ENCODE data around the gene RASSF3. TPM values are rescaled to one million over a fixed set of nuclear protein-coding genes. Genes with fewer than 3 reads are reported as not detected.
A peak's percentile ranks its signal among the peaks of the same experiment; 100 is the strongest.

RASSF3 gene, protein sequence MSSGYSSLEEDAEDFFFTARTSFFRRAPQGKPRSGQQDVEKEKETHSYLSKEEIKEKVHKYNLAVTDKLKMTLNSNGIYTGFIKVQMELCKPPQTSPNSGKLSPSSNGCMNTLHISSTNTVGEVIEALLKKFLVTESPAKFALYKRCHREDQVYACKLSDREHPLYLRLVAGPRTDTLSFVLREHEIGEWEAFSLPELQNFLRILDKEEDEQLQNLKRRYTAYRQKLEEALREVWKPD
- 25.3 and 27.2 TPM in 2 replicates for total RNA-seq (2014; rRNA removed; shearing (Covaris generic))

- peak; percentile 83 to 88 for DNase-seq
- Histone ChIP-seq H3K4me3 (peak within 1 kb of the TSS; percentile 95), H3K27me3 (no peaks in the 10 kb centered on the region), H3K9me3 (replicated peaks) (no peaks in the 10 kb centered on the region), H3K27ac (peak within 1 kb of the TSS; percentile 98), H3K36me3 (no peaks in the 10 kb centered on the region), H3K4me1 (no peaks in the 10 kb centered on the region)
Observed at GRCh38 chr12:64610079-64610659, at the start of gene RASSF3. RASSF3 (plus strand) TSS chr12:64610495; CDS start chr12:64610633, 138 bp downstream.

- no peaks in the 10 kb centered on the region for H3K9me3 ChIP-seq (replicated peaks)
- peak overlapping the region; percentile 20 for H3K4me3 ChIP-seq
- H3K27ac ChIP-seq: peak overlapping the region; percentile 65
- no peaks in the 10 kb centered on the region for H3K36me3 ChIP-seq
- DNase-seq: peak in 1 of 2 experiments; percentile 22
- H3K4me1 ChIP-seq: peaks cover 23% of the 10 kb centered on the region
- no peaks in the 10 kb centered on the region for H3K27me3 ChIP-seq
Observed at GRCh38 chr12:64561302-64562136, 48.8 kb upstream of the RASSF3 start.

DNA sequence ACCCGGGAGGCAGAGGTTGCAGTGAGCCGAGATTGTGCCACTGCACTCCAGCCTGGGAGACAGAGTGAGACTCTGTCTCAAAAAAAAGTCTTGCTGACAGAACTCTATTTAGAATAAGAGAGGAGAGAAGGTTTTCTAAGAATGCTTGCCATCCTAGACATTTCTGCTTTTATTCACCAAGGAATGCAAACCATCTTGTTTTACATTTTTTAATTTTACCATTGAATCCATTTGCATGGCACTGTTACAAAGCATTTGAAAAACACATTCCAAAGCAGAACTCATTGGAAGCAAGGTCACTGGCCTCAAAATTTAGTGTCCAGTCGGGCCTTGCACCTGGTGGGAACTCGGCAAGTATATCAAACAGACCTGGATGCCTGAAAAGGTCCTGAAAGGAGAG lies 44.2 kb upstream of the RASSF3 start:
- DNase-seq: no peak
- H3K4me3 ChIP-seq: peak overlapping the region; percentile 0; the same call in 1 of the 2 replicates
- H3K27ac ChIP-seq: peak overlapping the region; percentile 70
- no peaks in the 10 kb centered on the region for H3K27me3 ChIP-seq
- no peaks in the 10 kb centered on the region for H3K36me3 ChIP-seq
- H3K4me1 ChIP-seq: peaks cover 45% of the 10 kb centered on the region
- H3K9me3 ChIP-seq (replicated peaks): no peaks in the 10 kb centered on the region

- peak; percentile 89 to 94 for DNase-seq
- H3K36me3 ChIP-seq: no peaks in the 10 kb centered on the region
- no peaks in the 10 kb centered on the region for H3K27me3 ChIP-seq
- H3K9me3 ChIP-seq (replicated peaks): no peaks in the 10 kb centered on the region
- H3K4me1 ChIP-seq: peaks cover 39% of the 10 kb centered on the region
- peak overlapping the region; percentile 70 for H3K27ac ChIP-seq
- 0 out of 2 replicates have a peak overlapping the region, but pooled peaks have one; percentile 0 for H3K4me3 ChIP-seq
Observed at GRCh38 chr12:64566831-64567517, 43.3 kb upstream of the RASSF3 start.

DNA sequence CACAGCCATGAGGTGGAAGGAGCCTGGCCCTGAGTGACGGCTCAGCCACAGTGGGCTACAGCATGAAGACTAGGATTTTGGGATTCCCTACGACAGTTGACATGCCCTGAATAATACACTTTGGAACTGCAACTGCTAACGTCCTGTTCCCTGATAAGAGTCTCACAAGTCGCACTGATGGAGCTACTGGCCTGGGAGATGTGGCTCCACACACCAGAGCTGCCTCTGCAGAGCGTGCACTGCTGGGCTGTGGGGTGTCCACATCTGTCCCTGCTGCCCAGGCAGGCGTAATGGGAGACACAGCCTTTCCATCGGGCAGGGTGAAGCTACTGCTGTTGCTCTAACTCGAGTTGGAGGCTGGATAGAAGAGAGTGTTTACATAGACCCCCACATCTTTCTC lies 42.7 kb upstream of the RASSF3 start:
- peak in 1 of 2 experiments; percentile 43 for DNase-seq
- Histone ChIP-seq H3K36me3 (no peaks in the 10 kb centered on the region), H3K9me3 (replicated peaks) (no peaks in the 10 kb centered on the region), H3K4me1 (peaks cover 39% of the 10 kb centered on the region), H3K27me3 (no peaks in the 10 kb centered on the region), H3K27ac (peak overlapping the region; percentile 70), H3K4me3 (no peak overlapping the region)

GRCh38 chr12:64568298-64568697 lies 42.0 kb upstream of the RASSF3 start:
- H3K27me3 ChIP-seq: no peaks in the 10 kb centered on the region
- no peak overlapping the region for H3K4me3 ChIP-seq
- no peak for DNase-seq
- H3K4me1 ChIP-seq: peaks cover 39% of the 10 kb centered on the region
- no peak overlapping the region for H3K27ac ChIP-seq
- no peaks in the 10 kb centered on the region for H3K36me3 ChIP-seq
- H3K9me3 ChIP-seq (replicated peaks): no peaks in the 10 kb centered on the region

GRCh38 chr12:64569923-64570691 lies 40.2 kb upstream of the RASSF3 start:
- DNase-seq: no peak
- peaks cover 39% of the 10 kb centered on the region for H3K4me1 ChIP-seq
- H3K9me3 ChIP-seq (replicated peaks): peaks cover 8% of the 10 kb centered on the region
- no peaks in the 10 kb centered on the region for H3K27me3 ChIP-seq
- no peak overlapping the region for H3K4me3 ChIP-seq
- H3K36me3 ChIP-seq: no peaks in the 10 kb centered on the region
- no peak overlapping the region for H3K27ac ChIP-seq

GRCh38 chr12:64571411-64571810 lies 38.9 kb upstream of the RASSF3 start:
- H3K27ac ChIP-seq: no peak overlapping the region
- H3K9me3 ChIP-seq (replicated peaks): peaks cover 8% of the 10 kb centered on the region
- H3K4me1 ChIP-seq: peaks cover 37% of the 10 kb centered on the region
- H3K4me3 ChIP-seq: no peak overlapping the region
- no peaks in the 10 kb centered on the region for H3K27me3 ChIP-seq
- H3K36me3 ChIP-seq: no peaks in the 10 kb centered on the region
- no peak for DNase-seq

DNA sequence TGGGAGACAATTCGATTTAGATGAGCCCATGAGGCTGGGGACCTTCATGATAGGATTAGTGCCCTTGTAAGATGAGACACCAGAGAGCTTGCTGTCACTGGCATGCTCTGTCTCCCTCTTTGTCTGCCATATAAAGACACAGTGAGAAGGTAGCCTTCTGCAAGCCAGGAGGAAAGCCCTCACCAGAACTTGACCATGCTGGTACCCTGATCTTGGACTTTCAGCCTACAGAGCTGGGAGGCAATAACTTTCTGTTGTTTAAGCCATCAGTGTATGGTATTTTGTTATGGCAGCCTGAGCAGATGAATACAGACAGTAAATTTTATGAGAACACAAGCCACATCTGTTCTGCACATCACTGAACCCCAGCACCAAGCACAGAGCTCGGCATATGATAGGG lies 38.1 kb upstream of the RASSF3 start:
- H3K27ac ChIP-seq: no peak overlapping the region
- peaks cover 8% of the 10 kb centered on the region for H3K9me3 ChIP-seq (replicated peaks)
- no peak overlapping the region for H3K4me3 ChIP-seq
- peaks cover 32% of the 10 kb centered on the region for H3K4me1 ChIP-seq
- DNase-seq: no peak
- H3K27me3 ChIP-seq: no peaks in the 10 kb centered on the region
- H3K36me3 ChIP-seq: no peaks in the 10 kb centered on the region

- Histone ChIP-seq H3K4me1 (peaks cover 13% of the 10 kb centered on the region), H3K9me3 (replicated peaks) (peaks cover 8% of the 10 kb centered on the region), H3K27me3 (no peaks in the 10 kb centered on the region), H3K27ac (no peak overlapping the region), H3K4me3 (no peak overlapping the region), H3K36me3 (no peaks in the 10 kb centered on the region)
- DNase-seq: no peak
Observed at GRCh38 chr12:64574837-64575236, 35.5 kb upstream of the RASSF3 start.

- no peaks in the 10 kb centered on the region for H3K27me3 ChIP-seq
- H3K4me1 ChIP-seq: peaks cover 5% of the 10 kb centered on the region; the same call in 1 of the 2 replicates
- H3K36me3 ChIP-seq: no peaks in the 10 kb centered on the region
- H3K27ac ChIP-seq: no peak overlapping the region
- no peak for DNase-seq
- H3K4me3 ChIP-seq: no peak overlapping the region
- peaks cover 8% of the 10 kb centered on the region for H3K9me3 ChIP-seq (replicated peaks)
Observed at GRCh38 chr12:64577046-64577445, 33.2 kb upstream of the RASSF3 start.

GRCh38 chr12:64578566-64578965 lies 31.7 kb upstream of the RASSF3 start:
- H3K4me3 ChIP-seq: no peak overlapping the region
- no peak overlapping the region for H3K27ac ChIP-seq
- no peak for DNase-seq
- H3K9me3 ChIP-seq (replicated peaks): peaks cover 8% of the 10 kb centered on the region
- no peaks in the 10 kb centered on the region for H3K36me3 ChIP-seq
- peaks cover 5% of the 10 kb centered on the region; the same call in 1 of the 2 replicates for H3K4me1 ChIP-seq
- no peaks in the 10 kb centered on the region for H3K27me3 ChIP-seq

DNA sequence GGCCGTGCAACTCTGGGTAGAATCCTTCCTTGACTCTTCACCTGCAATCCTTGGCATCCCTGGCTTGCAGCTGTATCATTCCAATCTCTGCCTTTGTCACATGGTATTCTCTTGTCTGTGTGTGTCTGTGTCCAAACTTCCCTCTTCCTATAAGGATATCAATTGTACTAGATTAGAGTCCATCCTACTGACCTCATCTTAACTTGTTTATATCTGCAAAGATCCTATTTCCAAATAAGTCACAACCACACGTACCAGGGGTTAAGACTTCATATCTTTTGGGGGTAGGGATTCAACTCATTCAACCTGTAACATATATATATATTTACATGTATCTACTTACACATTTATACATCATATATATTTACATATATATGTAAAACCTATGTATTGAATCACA lies 29.6 kb upstream of the RASSF3 start:
- no peak overlapping the region for H3K4me3 ChIP-seq
- H3K27me3 ChIP-seq: no peaks in the 10 kb centered on the region
- DNase-seq: no peak
- H3K4me1 ChIP-seq: peaks cover 5% of the 10 kb centered on the region; the same call in 1 of the 2 replicates
- H3K36me3 ChIP-seq: no peaks in the 10 kb centered on the region
- H3K27ac ChIP-seq: no peak overlapping the region
- no peaks in the 10 kb centered on the region for H3K9me3 ChIP-seq (replicated peaks)

- no peaks in the 10 kb centered on the region for H3K36me3 ChIP-seq
- DNase-seq: no peak
- no peak overlapping the region for H3K4me3 ChIP-seq
- H3K27me3 ChIP-seq: no peaks in the 10 kb centered on the region
- no peaks in the 10 kb centered on the region for H3K4me1 ChIP-seq
- H3K9me3 ChIP-seq (replicated peaks): no peaks in the 10 kb centered on the region
- H3K27ac ChIP-seq: no peak overlapping the region
Observed at GRCh38 chr12:64582114-64582513, 28.2 kb upstream of the RASSF3 start.

All from SJCRH30 (cell line).